Neuron (in vitro differentiated cells): Measurements from ENCODE around the gene HOXB8.

ENCODE experiments used
- H2AFZ ChIP-seq: one replicate; pipeline ENCODE4 v1.6.1; 2013; ENCODE audit warnings: low read depth, mild to moderate bottlenecking, inconsistent platforms, low read length, moderate library complexity
- H3K27me3 ChIP-seq: one replicate; pipeline ENCODE4 v1.6.1; 2013; ENCODE audit warnings: low read length; ENCODE audit not compliant: insufficient read depth
- H3K36me3 ChIP-seq: one replicate; pipeline ENCODE4 v1.6.1; 2013; ENCODE audit warnings: low read length; ENCODE audit not compliant: insufficient read depth
- H3K4me1 ChIP-seq: one replicate; pipeline ENCODE4 v1.6.1; 2013; ENCODE audit warnings: low read length; ENCODE audit not compliant: insufficient read depth
- H3K4me3 ChIP-seq: 2 replicates; pipeline ENCODE4 v1.5.1; 2013; ENCODE audit warnings: mild to moderate bottlenecking, low read length, moderate library complexity
- H3K9me3 ChIP-seq: one replicate; pipeline ENCODE4 v1.6.1; 2013; ENCODE audit warnings: low read length

Gene HOXB8

DNA sequence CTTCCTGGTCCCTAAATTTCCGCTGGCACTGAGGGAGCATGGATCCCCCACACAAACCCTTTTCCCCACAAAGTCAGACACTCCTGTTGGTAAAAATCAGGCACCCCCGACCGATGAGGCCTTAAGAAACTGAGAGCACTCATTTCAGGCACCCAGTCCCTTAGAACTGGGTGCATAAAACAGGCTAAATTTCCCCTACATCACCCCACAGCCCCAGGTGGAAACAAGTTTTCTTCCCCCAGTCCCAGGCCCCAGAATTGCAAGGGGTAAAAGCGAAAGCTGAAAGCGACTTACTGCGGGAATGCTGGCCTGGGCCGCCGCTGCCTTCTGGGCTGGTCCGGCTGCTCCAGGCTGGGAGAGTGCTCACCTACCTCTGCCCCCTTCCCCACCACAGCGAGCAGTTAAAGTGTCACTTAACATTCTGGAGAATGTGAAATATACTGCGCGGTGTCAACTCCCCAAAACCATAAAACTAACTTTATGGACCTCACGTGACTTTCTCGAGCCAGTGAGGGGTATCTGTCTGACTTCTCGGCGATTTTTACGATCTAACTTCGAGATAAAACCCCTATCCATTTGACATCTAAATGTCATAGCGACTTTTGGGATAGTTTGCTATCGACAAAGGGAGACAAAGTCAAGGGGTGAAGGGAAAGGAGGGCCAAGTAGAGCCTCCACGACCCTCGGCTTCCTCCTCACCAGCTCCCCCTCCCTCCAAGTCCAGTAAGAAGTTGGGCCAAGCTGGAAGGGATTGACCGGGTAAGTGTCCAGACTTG is 25.1 kb downstream of the HOXB8 start, which contains the start of gene HOXB3:
Gene HOXB3 (minus strand): TSS at position 411 of the 776 bp plus-strand sequence. CDS start 37,767 bp downstream, outside the sequence.
- Histone ChIP-seq H3K36me3 (no peaks in the 10 kb centered on the region), H3K9me3 (no peaks in the 10 kb centered on the region), H3K4me3 (no peak within 1 kb of the TSS), H3K4me1 (peaks cover 6% of the 10 kb centered on the region), H2AFZ (no peak within 1 kb of the TSS), H3K27me3 (peaks cover 100% of the 10 kb centered on the region)

DNA sequence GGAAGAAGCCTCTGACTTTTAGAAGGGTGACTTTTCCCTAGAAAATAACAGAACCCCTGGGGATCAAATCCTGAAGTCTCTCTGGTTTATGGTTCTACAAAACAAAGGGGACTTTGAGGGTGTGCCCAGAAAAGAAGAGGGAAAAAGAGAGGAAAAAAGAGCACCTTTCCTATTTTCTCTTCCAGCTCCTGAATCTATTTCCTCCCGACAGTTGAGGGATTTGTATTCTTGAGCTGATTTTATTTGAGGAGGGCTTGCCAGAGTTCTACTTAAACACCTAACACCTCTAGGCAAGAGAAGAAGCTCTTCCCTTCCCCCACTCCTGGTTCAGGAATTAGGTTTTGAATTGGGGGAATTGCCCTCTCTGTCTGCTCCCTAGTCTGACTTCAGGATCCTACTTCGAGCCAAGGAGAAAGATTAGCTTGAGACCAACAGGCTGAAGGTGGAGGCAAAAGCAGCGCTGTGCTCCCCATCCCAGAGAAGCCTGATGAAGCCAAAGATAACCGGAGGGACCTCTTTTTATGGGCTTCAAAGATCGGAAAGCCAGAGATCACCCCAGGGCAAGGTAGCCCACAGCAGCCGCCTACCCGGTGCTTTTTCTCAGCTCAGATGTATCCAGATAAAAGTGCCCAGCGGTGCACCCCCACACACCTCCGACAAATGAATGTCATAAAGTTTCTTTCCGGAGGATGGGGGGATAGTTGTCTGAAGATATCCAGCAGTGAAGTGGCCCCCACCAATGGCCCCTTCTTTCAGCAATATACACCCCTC is 25.8 kb downstream of the HOXB8 start:
- H3K27me3 ChIP-seq: peaks cover 98% of the 10 kb centered on the region
- peaks cover 6% of the 10 kb centered on the region for H3K4me1 ChIP-seq
- H3K4me3 ChIP-seq: no peak overlapping the region
- no peaks in the 10 kb centered on the region for H3K9me3 ChIP-seq
- no peaks in the 10 kb centered on the region for H3K36me3 ChIP-seq
- no peak overlapping the region for H2AFZ ChIP-seq

DNA sequence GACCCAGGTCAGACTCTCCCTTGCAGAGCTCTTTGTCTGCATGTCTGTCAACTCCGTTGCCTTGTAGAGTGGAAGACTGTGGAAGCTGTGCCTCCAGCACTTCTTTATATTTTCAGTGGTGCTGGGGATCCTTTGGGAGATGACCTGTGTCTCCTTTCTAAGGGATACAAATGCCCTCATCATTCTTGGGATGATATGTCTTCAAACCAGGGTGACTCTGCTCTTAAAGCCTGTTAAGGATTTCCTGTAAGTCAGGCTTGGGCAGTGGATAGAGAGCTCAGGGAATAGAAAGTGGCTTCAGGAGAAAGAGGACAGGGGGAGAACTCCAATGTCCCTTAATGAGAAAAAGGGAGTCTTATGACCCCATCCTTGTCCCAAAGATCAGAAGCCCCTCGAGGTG is 26.6 kb downstream of the HOXB8 start:
- Histone ChIP-seq H3K4me1 (peaks cover 6% of the 10 kb centered on the region), H3K9me3 (no peaks in the 10 kb centered on the region), H3K4me3 (no peak overlapping the region), H3K36me3 (no peaks in the 10 kb centered on the region), H2AFZ (no peak overlapping the region), H3K27me3 (peaks cover 98% of the 10 kb centered on the region)

DNA sequence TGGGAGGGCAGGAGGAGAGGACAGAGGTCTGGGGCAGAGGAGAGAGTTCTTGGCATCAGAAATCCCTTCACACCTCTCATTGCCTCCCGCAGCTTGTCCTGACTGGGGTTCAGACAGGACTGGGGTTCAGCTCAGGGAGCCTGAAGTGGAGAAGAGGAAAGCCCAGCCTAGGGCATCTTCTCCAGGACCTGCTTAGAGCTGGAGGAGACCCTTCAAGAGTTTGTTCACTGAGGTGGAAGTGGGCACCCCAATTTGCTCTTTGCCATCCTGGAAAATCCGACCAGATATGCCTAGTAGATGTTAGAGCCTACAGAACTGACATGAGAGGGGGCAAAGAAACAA is 27.0 kb downstream of the HOXB8 start:
- H3K27me3 ChIP-seq: peaks cover 98% of the 10 kb centered on the region
- H3K4me3 ChIP-seq: no peak overlapping the region

DNA sequence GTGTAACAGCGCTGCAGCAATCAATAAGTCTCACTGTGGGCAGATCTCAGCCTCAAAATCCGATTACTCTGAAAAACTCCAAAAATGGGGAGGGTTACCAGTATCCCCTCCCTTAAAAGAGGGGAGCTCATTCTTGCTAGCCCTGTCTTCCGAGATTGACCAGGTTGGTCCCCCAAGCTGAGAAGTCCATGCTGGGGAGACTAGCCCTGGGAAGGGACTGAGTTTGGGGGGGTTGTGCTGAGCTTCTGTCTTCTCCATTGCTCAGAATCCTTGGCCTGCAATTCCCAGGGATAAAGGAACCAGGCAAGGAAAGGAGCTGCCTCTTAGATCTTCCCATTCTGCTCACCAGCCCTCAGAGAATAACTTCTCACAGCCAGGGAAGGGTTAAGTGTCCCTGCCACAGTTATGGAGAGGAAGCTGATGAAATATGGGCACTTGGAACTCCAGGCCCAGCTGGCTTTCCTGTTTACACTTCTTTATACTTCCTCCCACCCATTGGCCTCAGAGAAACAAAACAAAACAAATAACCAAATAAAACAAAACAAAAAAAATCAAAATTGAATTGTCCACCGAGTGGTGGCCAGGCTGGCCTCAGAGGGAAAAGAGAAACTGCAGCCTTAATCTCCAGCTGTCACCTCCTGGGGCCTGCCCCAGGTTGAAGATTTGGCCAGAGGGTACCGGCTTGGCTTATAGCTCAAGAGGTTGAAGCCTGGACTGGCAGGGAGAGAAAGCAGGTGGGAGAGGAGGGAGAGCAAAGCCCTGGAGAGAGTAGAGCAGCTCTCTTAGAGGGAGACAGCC is 27.6 kb downstream of the HOXB8 start:
- Histone ChIP-seq H3K9me3 (peaks cover 2% of the 10 kb centered on the region), H3K4me3 (no peak overlapping the region), H2AFZ (no peak overlapping the region), H3K4me1 (peaks cover 6% of the 10 kb centered on the region), H3K36me3 (no peaks in the 10 kb centered on the region), H3K27me3 (peaks cover 98% of the 10 kb centered on the region)

More for the DNA sequence above, 27.0 kb downstream of the HOXB8 start:
- H2AFZ ChIP-seq: no peak overlapping the region
- no peaks in the 10 kb centered on the region for H3K36me3 ChIP-seq
- peaks cover 6% of the 10 kb centered on the region for H3K4me1 ChIP-seq
- peaks cover 2% of the 10 kb centered on the region for H3K9me3 ChIP-seq

DNA sequence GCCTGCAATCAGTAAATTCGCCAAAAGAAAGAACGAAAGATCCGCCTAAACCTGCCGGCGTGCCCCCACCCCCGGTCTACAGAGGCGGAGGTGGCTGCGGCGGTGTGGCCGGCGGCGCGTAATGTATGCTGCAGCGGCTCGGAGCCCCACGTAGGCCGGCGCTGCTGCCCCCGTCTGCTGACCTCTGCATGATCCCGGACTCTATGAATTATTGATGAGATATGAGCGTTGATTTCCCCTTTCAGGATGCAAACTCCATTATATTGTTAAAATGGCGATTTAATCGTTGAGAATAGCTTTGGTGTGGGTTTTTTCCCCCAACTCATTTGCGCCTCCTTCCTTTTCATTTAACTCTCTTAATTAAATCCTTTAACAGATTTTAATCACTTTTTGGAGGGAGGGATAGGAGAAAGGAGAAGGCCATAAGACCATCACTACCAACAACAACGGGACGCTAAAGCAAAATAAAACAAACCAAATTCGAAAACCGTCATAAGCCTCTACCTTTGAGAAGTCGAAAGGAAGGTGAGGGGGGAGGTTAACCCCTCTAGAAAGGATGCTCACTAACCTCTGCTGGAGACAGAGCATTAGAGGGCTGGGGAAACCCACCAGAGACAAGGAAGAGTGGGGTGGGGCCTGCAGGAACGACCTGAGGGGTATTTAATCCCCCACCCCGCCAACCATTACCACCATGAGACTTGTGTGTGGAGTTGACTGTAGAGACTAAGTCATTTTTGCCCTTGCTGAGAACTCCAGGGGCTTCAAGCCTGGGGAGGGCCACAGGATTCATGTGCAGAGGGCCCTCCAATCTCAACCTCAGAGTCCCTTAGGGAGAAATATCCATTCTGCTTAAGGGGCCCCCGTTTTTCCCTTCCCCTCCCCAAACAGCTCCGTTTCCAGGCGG is 28.5 kb downstream of the HOXB8 start:
- H3K4me3 ChIP-seq: no peak overlapping the region
- H3K4me1 ChIP-seq: peaks cover 6% of the 10 kb centered on the region
- H3K27me3 ChIP-seq: peaks cover 98% of the 10 kb centered on the region
- no peaks in the 10 kb centered on the region for H3K36me3 ChIP-seq
- no peak overlapping the region for H2AFZ ChIP-seq
- H3K9me3 ChIP-seq: peaks cover 2% of the 10 kb centered on the region

DNA sequence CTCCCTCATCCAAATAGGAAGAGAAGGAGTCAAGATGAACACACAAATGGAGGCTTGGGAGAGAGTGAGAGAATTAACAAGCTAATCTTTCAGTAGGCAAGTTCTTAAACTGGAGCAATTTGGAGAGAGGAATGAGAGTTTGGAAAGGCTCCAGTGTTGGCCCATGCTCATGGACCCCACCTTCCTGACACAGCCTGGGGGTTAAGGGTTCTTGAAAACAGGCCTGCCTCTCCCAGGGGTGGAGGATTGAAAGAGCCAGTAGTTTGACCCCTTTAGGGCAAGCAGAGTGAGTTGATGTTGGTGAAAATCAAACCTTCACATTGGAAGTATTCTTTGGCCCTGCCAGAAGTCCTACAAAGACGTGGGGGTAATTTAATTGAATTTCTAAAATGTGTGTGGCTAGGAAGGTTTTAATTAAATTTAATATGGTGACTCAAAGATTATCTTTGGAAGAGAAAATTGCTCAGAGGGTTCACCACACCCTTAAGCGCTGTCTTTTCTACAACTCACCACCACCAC is 30.8 kb downstream of the HOXB8 start:
- H3K27me3 ChIP-seq: peaks cover 98% of the 10 kb centered on the region
- peaks cover 6% of the 10 kb centered on the region for H3K4me1 ChIP-seq
- H2AFZ ChIP-seq: no peak overlapping the region
- H3K4me3 ChIP-seq: no peak overlapping the region
- H3K36me3 ChIP-seq: no peaks in the 10 kb centered on the region
- peaks cover 2% of the 10 kb centered on the region for H3K9me3 ChIP-seq

DNA sequence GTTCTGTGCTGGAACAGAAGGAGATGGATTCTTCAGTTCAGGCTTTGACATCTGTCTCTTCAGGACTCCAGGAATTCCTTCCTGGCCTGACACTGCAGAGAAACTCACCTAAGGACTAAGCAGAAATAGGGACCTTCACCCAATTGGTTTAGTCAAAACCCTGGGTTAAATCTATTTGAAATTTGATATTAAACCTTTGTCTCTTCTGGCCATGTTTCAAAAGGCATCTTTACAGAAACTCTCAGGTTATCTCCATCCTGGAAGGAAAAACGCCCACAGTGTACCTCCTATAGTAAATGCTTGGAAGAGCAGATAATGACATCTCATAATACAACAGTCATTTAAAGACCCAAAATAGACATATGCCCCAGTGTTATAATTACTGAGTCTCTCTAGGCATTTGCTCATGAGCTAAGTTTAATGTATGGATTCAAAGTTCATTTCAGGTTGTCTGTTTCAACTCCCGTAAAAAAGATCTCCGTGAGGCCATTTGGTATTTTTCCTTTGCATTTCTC is 31.3 kb downstream of the HOXB8 start:
- Histone ChIP-seq H3K27me3 (peaks cover 98% of the 10 kb centered on the region), H2AFZ (no peak overlapping the region), H3K4me3 (no peak overlapping the region), H3K4me1 (peaks cover 6% of the 10 kb centered on the region), H3K9me3 (peaks cover 2% of the 10 kb centered on the region), H3K36me3 (no peaks in the 10 kb centered on the region)

DNA sequence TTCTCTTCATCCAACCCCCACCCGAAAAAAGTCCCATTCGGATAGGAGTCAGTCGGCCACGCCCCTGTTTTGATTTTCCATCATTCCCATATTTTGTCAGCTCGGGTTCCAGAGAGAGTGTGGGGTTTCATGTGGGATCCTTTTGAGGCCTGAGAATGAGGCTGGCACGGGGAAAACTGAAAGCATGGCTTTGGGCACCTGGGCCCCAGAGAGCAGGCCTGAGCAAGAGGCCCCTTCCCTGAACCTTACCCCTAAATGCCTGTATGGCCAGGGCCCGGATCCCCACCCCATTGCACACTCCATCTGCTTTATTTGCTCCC is 32.4 kb downstream of the HOXB8 start:
- Histone ChIP-seq H3K36me3 (no peaks in the 10 kb centered on the region), H3K27me3 (peaks cover 92% of the 10 kb centered on the region), H3K4me1 (peaks cover 6% of the 10 kb centered on the region), H3K9me3 (peaks cover 2% of the 10 kb centered on the region), H3K4me3 (no peak overlapping the region), H2AFZ (no peak overlapping the region)

DNA sequence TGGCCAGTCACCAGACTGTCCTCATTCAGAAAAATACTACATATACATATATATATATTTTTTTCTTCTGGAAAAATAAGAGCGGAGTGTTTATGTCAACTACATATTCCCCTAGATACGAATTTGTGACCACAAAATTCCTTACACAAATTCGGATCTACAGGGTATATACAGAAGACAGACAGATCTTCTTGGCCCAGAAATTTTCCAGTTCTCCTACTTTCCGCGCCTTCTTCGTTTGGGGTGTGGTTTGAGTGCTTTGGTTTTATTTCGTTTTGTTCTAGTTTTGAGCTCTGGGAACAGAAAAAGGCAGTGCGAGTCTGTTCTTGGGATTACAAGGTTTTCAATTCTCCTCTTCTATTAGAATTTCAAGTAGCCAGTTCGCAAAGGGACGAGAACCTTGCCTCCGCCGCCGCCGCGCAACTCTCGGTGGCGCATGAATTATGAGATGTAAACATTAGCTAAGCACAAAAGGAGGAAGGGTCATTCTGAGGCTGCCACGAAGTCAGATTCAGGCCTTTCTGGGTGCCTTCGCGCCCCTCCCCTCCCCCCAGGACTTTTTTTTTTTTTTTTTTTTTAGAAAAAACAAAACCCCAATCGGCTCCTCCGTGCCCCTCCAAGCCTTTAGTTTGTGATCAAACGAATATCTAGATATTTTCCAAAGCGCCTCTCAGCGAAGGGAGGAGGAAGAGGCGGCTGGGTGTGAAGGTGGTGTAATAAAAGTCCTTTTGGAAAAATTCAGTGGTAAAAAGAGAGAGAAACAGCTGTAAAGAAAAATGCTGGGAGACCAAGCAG is 35.1 kb downstream of the HOXB8 start:
- Histone ChIP-seq H3K4me3 (no peak overlapping the region), H3K4me1 (no peaks in the 10 kb centered on the region), H2AFZ (no peak overlapping the region), H3K9me3 (peaks cover 2% of the 10 kb centered on the region), H3K27me3 (peaks cover 91% of the 10 kb centered on the region), H3K36me3 (no peaks in the 10 kb centered on the region)

DNA sequence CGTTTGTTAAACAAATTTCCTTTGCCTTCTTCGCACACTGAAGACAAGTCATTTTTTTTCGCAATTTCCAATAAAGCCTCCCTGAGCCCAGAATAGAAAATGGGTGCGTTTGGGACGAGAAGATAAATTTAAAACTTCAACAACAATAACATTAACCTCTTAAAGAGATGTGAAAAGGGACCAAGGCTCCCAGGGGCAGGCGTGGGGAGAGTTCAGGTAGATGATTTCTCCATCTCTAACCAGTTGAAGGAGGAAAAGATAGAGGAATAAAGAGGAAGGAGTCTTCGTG is 35.7 kb downstream of the HOXB8 start:
- H3K27me3 ChIP-seq: peaks cover 92% of the 10 kb centered on the region
- H3K9me3 ChIP-seq: peaks cover 2% of the 10 kb centered on the region
- H2AFZ ChIP-seq: no peak overlapping the region
- no peaks in the 10 kb centered on the region for H3K36me3 ChIP-seq
- H3K4me1 ChIP-seq: no peaks in the 10 kb centered on the region
- no peak overlapping the region for H3K4me3 ChIP-seq
